OCI-LY7 (cell line): ENCODE results near the gene FAM98A.

Source experiments
- EZH2phosphoT487 ChIP-seq: fragments of 200-600 bp; sonication (generic); IDR thresholded peaks from 2 replicates; pipeline ENCODE4 v1.6.1; 2018; ENCODE audit warnings: low read depth, borderline replicate concordance, mild to moderate bottlenecking, mixed run types, antibody characterized with exemption, low read length, moderate library complexity, mixed read lengths
- TF ChIP-seq, protein P1 (sequence below): fragments of 200-600 bp; sonication (generic); conservative IDR thresholded peaks from 2 replicates; pipeline ENCODE4 v1.5.1; 2014; ENCODE audit warnings: mild to moderate bottlenecking, antibody characterized with exemption, low read length, moderate library complexity, mixed read lengths

DNA sequence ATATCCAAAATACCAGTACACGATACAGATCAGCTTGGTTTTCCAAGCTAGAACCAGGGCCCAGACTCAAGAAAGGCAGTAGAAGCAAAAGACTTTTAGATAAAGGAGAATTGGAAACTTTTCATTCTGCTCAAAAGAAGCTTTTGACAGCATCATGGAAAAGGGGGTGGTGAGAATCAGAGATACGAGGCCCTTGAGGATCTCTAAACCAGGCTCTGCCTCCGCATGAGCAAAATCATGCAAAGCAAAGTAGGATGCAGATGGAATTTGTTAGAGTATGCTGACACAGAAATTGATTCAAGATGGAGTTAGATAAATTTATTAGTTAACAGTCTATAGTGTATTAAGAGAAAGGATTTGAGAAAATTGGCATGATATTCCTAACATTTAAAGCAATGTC, 39.8 kb downstream of the FAM98A start:
- TF ChIP-seq, protein P1, sequence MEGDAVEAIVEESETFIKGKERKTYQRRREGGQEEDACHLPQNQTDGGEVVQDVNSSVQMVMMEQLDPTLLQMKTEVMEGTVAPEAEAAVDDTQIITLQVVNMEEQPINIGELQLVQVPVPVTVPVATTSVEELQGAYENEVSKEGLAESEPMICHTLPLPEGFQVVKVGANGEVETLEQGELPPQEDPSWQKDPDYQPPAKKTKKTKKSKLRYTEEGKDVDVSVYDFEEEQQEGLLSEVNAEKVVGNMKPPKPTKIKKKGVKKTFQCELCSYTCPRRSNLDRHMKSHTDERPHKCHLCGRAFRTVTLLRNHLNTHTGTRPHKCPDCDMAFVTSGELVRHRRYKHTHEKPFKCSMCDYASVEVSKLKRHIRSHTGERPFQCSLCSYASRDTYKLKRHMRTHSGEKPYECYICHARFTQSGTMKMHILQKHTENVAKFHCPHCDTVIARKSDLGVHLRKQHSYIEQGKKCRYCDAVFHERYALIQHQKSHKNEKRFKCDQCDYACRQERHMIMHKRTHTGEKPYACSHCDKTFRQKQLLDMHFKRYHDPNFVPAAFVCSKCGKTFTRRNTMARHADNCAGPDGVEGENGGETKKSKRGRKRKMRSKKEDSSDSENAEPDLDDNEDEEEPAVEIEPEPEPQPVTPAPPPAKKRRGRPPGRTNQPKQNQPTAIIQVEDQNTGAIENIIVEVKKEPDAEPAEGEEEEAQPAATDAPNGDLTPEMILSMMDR, result no peak
- no peak for TF ChIP-seq EZH2phosphoT487
